K562 (cell line): Measurements from ENCODE around the gene IL12RB2. TPM values are rescaled to one million over a fixed set of nuclear protein-coding genes. Genes with fewer than 3 reads are reported as not detected.

Source experiments
- CREB3 ChIP-seq: fragments of 450-650 bp; conservative IDR thresholded peaks from 2 replicates; pipeline ENCODE4 v1.6.1; 2016; ENCODE audit warnings: missing genetic modification characterization, low read depth, mild to moderate bottlenecking, missing compliant biosample characterization, moderate library complexity
- CSDE1 ChIP-seq, 2 experiments: fragments of 450-650 bp; IDR thresholded peaks; 2 replicates each; pipeline ENCODE4 v1.6.1; 2016; ENCODE audit warnings: mild to moderate bottlenecking in 1 of 2
- ETV6 ChIP-seq, 3 experiments: fragments of 150-350 bp in 1 of 3; sonication (generic) in 1 of 3; formaldehyde crosslinking in 1 of 3; IDR thresholded peaks; 2 replicates each; pipeline versions ENCODE4 v1.6.1 to v1.8.0; 2014 to 2022; ENCODE audit warnings: borderline replicate concordance in 2 of 3, low read depth in 2 of 3, antibody characterized with exemption in 1 of 3, low read length in 1 of 3, mild to moderate bottlenecking in 1 of 3, missing genetic modification reagents in 1 of 3
- KAT2B ChIP-seq: IDR thresholded peaks from one replicate; pipeline ENCODE4 v1.6.1; 2012; ENCODE audit warnings: low read depth, mild to moderate bottlenecking, control low read depth, inconsistent platforms, low read length, moderate library complexity
- KAT8 ChIP-seq: fragments of 450-650 bp; IDR thresholded peaks from 2 replicates; pipeline ENCODE4 v1.6.1; 2016; ENCODE audit warnings: low read depth, mild to moderate bottlenecking
- KLF13 ChIP-seq: fragments of 450-650 bp; IDR thresholded peaks from 2 replicates; pipeline ENCODE4 v1.6.1; 2016; ENCODE audit warnings: missing genetic modification characterization, low read depth, mild to moderate bottlenecking, missing compliant biosample characterization, moderate library complexity, borderline replicate concordance
- MTA2 ChIP-seq: fragments of 450-650 bp; IDR thresholded peaks from 2 replicates; pipeline ENCODE4 v1.6.1; 2016; ENCODE audit warnings: low read depth
- MTF1 ChIP-seq: fragments of 250-450 bp; sonication (Bioruptor Pico); IDR thresholded peaks from 2 replicates; pipeline ENCODE4 v1.9.0; 2021; ENCODE audit warnings: moderate library complexity, mild to moderate bottlenecking, inconsistent platforms, borderline replicate concordance
- NONO ChIP-seq, 2 experiments: fragments of 200-400 bp in 1 of 2; fragments of 450-650 bp in 1 of 2; formaldehyde crosslinking in 1 of 2; IDR thresholded peaks; 2 replicates each; pipeline ENCODE4 v1.6.1; 2017; ENCODE audit warnings: low read depth in 2 of 2, mild to moderate bottlenecking in 2 of 2, moderate library complexity in 2 of 2, low read length in 1 of 2
- PCBP1 ChIP-seq: fragments of 200-400 bp; formaldehyde crosslinking; IDR thresholded peaks from 2 replicates; pipeline ENCODE4 v1.6.1; 2018; ENCODE audit warnings: mild to moderate bottlenecking, low read depth, low read length; ENCODE audit not compliant: poor library complexity, severe bottlenecking
- RB1 ChIP-seq: fragments of 450-650 bp; IDR thresholded peaks from 2 replicates; pipeline ENCODE4 v1.6.1; 2017; ENCODE audit warnings: low read depth, mild to moderate bottlenecking
- RBFOX2 ChIP-seq: fragments of 200-400 bp; formaldehyde crosslinking; IDR thresholded peaks from 2 replicates; pipeline ENCODE4 v1.6.1; 2017; ENCODE audit warnings: low read depth, mild to moderate bottlenecking, low read length, moderate library complexity
- TAF9B ChIP-seq: fragments of 450-650 bp; IDR thresholded peaks from 2 replicates; pipeline ENCODE4 v1.6.1; 2018; ENCODE audit warnings: mild to moderate bottlenecking; ENCODE audit not compliant: partially characterized antibody
- TCF7L2 ChIP-seq: fragments of 150-350 bp; IDR thresholded peaks from 2 replicates; pipeline ENCODE4 v1.6.1; 2016; ENCODE audit warnings: low read depth, mild to moderate bottlenecking, low read length, moderate library complexity
- TOE1 ChIP-seq, 2 experiments: fragments of 450-650 bp in 1 of 2; sonication (generic) in 1 of 2; formaldehyde crosslinking in 1 of 2; IDR thresholded peaks; 2 replicates each; pipeline versions ENCODE4 v1.7.1 to v1.8.0; 2016 to 2022; ENCODE audit warnings: borderline replicate concordance in 2 of 2, mild to moderate bottlenecking in 2 of 2, antibody characterized with exemption in 1 of 2, inconsistent platforms in 1 of 2, low read depth in 1 of 2, missing genetic modification reagents in 1 of 2, moderate library complexity in 1 of 2
- TRIM28 ChIP-seq: fragments of 450-650 bp; IDR thresholded peaks from 2 replicates; pipeline ENCODE4 v1.6.1; 2017
- ZBTB1 ChIP-seq: sonication (generic); formaldehyde crosslinking; IDR thresholded peaks from 2 replicates; pipeline ENCODE4 v1.8.1; 2023; ENCODE audit warnings: missing genetic modification reagents, low read depth, mild to moderate bottlenecking, borderline replicate concordance
- ZNF431 ChIP-seq: sonication (generic); formaldehyde crosslinking; IDR thresholded peaks from 2 replicates; pipeline ENCODE4 v1.8.0; 2022; ENCODE audit warnings: mild to moderate bottlenecking, missing genetic modification reagents
- polyA plus RNA-seq, 8 experiments: library from polyadenylated mRNA; depleted of rRNA in 4 of 8; stranded (reverse) in 5 of 8; unstranded in 3 of 8; fragments of >200 nt; fragmentation: Nextera tagmentation in 2 of 8; fragmentation: Illumina TruSeq in 1 of 8; extraction: Ambion mirVana in 2 of 8; extraction: Trizol in 1 of 8; gene quantifications; 2 replicates each; pipeline versions ENCODE4 v1.2.1 to v1.2.3, GENCODE V29; 2011 to 2014; ENCODE audit warnings: inconsistent platforms in 1 of 8, missing spikeins in 1 of 8
- total RNA-seq, 7 experiments: library from RNA; depleted of rRNA in 6 of 7; stranded (reverse); fragments of >200 nt in 6 of 7; fragmentation: Illumina TruSeq in 2 of 7; extraction: Trizol in 2 of 7; gene quantifications; 2 replicates each; pipeline versions ENCODE4 v1.2.1 to v1.2.3, GENCODE V29; 2011 to 2021; ENCODE audit warnings: low replicate concordance in 1 of 7
- TF ChIP-seq, protein P1 (sequence below): fragments of 250-450 bp; sonication (Bioruptor Pico); IDR thresholded peaks from 2 replicates; pipeline ENCODE4 v1.4.0; 2020; ENCODE audit warnings: mild to moderate bottlenecking, moderate library complexity, borderline replicate concordance
- TF ChIP-seq, protein P2 (sequence below): fragments of 450-650 bp; IDR thresholded peaks from 2 replicates; pipeline ENCODE4 v1.6.1; 2016; ENCODE audit warnings: mild to moderate bottlenecking

The IL12RB2 gene
- total and polyA plus RNA-seq, 9 of the 15 experiments (the other 6 are each of a cell fraction or from before 2014, with no cell fraction given) = 0.39 to 3.3 (median 1.9) TPM

DNA sequence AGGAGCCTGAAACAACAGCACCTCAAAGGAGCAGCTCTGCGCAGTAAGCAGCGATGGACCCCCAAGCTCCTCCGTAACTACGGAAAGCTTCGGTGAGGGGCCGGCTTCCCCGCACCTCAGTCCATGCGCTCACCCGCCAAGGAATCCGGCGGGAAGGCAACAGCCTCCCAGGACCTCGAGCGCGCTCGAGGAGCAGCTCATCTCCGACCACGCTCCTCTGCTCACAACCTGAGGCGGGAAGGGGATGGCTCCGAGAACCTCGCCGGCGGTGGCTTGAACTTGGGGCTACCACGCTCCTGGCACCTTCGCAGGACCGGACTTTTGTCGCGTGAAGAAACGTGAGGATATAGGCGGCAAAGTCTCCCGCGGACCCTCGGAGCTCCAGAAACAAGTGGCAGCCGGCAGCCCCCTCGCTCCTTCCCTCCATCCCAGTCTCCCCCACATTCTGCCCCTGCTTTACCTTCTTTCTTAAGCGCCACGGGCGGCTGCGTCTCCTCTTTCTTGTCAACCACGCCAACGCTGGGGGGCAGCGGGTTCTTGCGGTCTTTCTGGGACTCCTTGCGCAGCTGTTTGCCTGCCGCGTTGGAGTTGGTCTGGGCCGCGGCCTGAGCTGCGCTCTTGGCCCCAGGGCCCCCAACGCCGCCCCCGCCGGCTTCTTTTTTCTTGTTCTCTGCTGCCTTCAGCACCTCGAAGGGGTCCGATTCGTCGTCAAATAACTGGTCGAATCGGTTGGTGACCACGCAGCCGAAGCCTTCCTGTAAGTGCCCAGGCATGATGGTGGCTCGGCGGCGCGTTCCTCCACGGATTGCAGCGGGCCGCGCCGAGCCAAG, 122.1 kb downstream of the IL12RB2 start (continued):
- no peak for TF ChIP-seq KLF13
- peak; percentile 81 for TF ChIP-seq RBFOX2
- no peak for TF ChIP-seq CSDE1 (IDR thresholded peaks at IDR 0.05)
- 0 out of 2 replicates have a peak, but pooled peaks have one; percentile 18 for TF ChIP-seq TRIM28
- TF ChIP-seq ETV6 (IDR thresholded peaks at IDR 0.05; ENCODE audit: borderline replicate concordance in 1 of 2, low read depth in 2 of 2, low read length in 1 of 2) = no peak
- peak; percentile 62; the same call in 1 of the 2 replicates for TF ChIP-seq ETV6 (CRISPR knock-in tag; IDR thresholded peaks at IDR 0.05; ENCODE audit: borderline replicate concordance)
- TF ChIP-seq, protein P1, sequence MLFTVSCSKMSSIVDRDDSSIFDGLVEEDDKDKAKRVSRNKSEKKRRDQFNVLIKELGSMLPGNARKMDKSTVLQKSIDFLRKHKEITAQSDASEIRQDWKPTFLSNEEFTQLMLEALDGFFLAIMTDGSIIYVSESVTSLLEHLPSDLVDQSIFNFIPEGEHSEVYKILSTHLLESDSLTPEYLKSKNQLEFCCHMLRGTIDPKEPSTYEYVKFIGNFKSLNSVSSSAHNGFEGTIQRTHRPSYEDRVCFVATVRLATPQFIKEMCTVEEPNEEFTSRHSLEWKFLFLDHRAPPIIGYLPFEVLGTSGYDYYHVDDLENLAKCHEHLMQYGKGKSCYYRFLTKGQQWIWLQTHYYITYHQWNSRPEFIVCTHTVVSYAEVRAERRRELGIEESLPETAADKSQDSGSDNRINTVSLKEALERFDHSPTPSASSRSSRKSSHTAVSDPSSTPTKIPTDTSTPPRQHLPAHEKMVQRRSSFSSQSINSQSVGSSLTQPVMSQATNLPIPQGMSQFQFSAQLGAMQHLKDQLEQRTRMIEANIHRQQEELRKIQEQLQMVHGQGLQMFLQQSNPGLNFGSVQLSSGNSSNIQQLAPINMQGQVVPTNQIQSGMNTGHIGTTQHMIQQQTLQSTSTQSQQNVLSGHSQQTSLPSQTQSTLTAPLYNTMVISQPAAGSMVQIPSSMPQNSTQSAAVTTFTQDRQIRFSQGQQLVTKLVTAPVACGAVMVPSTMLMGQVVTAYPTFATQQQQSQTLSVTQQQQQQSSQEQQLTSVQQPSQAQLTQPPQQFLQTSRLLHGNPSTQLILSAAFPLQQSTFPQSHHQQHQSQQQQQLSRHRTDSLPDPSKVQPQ (CRISPR knock-in tag) = no peak
- no peak for TF ChIP-seq ZNF431
- TF ChIP-seq TOE1 (IDR thresholded peaks at IDR 0.05; ENCODE audit: borderline replicate concordance) = peak; percentile 17; the same call in 1 of the 2 replicates
- no peak for TF ChIP-seq TOE1 (CRISPR knock-in tag; IDR thresholded peaks at IDR 0.05; ENCODE audit: borderline replicate concordance, low read depth)
- peak; percentile 43 for TF ChIP-seq RB1
- TF ChIP-seq KAT2B = no peak
- peak; percentile 63 for TF ChIP-seq PCBP1
- peak in 1 of 2 experiments; percentile 40; a peak in 1 of 4 replicates for TF ChIP-seq NONO (IDR thresholded peaks at IDR 0.05; ENCODE audit: low read depth in 2 of 2, low read length in 1 of 2)
- no peak for TF ChIP-seq CREB3
- TF ChIP-seq MTA2 = no peak
- TF ChIP-seq MTF1 (CRISPR knock-in tag) = no peak
- TF ChIP-seq TAF9B = peak; percentile 94
- TF ChIP-seq ZBTB1 (CRISPR knock-in tag) = 0 out of 2 replicates have a peak, but pooled peaks have one; percentile 64
- TF ChIP-seq KAT8 = peak; percentile 67; the same call in 1 of the 2 replicates
- TF ChIP-seq, protein P2, sequence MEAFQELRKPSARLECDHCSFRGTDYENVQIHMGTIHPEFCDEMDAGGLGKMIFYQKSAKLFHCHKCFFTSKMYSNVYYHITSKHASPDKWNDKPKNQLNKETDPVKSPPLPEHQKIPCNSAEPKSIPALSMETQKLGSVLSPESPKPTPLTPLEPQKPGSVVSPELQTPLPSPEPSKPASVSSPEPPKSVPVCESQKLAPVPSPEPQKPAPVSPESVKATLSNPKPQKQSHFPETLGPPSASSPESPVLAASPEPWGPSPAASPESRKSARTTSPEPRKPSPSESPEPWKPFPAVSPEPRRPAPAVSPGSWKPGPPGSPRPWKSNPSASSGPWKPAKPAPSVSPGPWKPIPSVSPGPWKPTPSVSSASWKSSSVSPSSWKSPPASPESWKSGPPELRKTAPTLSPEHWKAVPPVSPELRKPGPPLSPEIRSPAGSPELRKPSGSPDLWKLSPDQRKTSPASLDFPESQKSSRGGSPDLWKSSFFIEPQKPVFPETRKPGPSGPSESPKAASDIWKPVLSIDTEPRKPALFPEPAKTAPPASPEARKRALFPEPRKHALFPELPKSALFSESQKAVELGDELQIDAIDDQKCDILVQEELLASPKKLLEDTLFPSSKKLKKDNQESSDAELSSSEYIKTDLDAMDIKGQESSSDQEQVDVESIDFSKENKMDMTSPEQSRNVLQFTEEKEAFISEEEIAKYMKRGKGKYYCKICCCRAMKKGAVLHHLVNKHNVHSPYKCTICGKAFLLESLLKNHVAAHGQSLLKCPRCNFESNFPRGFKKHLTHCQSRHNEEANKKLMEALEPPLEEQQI = no peak
- TF ChIP-seq TCF7L2 = no peak
